Measurements from ENCODE around the gene EFCAB5. TPM values are rescaled to one million over a fixed set of nuclear protein-coding genes. Genes with fewer than 3 reads are reported as not detected.

EFCAB5 gene
- total and polyA plus RNA-seq, 2 of the 8 experiments (the other 6 are each of a cell fraction or from before 2014, with no cell fraction given), result 0.05 to 0.34 TPM

- Histone ChIP-seq H3K56ac (replicated peaks; ENCODE audit: insufficient read length, low read depth, low read length) (no peak overlapping the region), H3K14ac (ENCODE audit: insufficient read length) (no peak overlapping the region), H2BK20ac (ENCODE audit: low read length) (no peak overlapping the region), H3K4me2 (ENCODE audit: insufficient read depth in 1 of 2, low read depth in 2 of 2, low read length in 2 of 2) (no peak overlapping the region), H4K91ac (replicated peaks; ENCODE audit: insufficient read length, low read length) (no peak overlapping the region), H3K9me3 (ENCODE audit: insufficient read depth in 2 of 2, low read depth in 1 of 2, low read length in 1 of 2) (no peaks in the 10 kb centered on the region), H2AK5ac (ENCODE audit: low read depth, low read length) (no peak overlapping the region), H3K4me1 (replicated peaks in 1 of 4; ENCODE audit: control insufficient read depth in 3 of 4, insufficient read depth in 4 of 4, low read length in 3 of 4) (no peaks in the 10 kb centered on the region), H3K23ac (ENCODE audit: insufficient read length) (no peak overlapping the region), H2BK120ac (replicated peaks; ENCODE audit: low read depth, low read length) (no peak overlapping the region), H3K79me2 (ENCODE audit: control insufficient read depth in 1 of 2, insufficient read depth in 2 of 2, low read length in 2 of 2) (peaks cover 0 to 31% of the 10 kb centered on the region in 2 experiments; a peak in 2 of 4 replicates), H3K27ac (ENCODE audit: low read depth, low read length) (no peak overlapping the region), H3K27me3 (replicated peaks in 1 of 4; ENCODE audit: control insufficient read depth in 3 of 4, extremely low read depth in 1 of 4, insufficient read depth in 3 of 4, low read length in 3 of 4) (no peaks in the 10 kb centered on the region), H2BK5ac (ENCODE audit: low read depth, low read length) (no peak overlapping the region), H2BK15ac (ENCODE audit: low read length) (no peak overlapping the region), H3K79me1 (ENCODE audit: low read depth, low read length) (peaks cover 3% of the 10 kb centered on the region; the same call in 1 of the 2 replicates), H2BK12ac (ENCODE audit: low read depth, low read length) (no peak overlapping the region), H2AFZ (ENCODE audit: low read length) (no peak overlapping the region), H4K20me1 (replicated peaks in 1 of 2; ENCODE audit: control insufficient read depth in 1 of 2, insufficient read depth in 2 of 2, low read length in 2 of 2) (no peaks in the 10 kb centered on the region), H3K4ac (replicated peaks; ENCODE audit: insufficient read length, low read depth, low read length) (no peak overlapping the region), H4K5ac (ENCODE audit: insufficient read length, low read depth, low read length) (no peak overlapping the region), H3K4me3 (ENCODE audit: extremely low read depth in 1 of 4, insufficient read depth in 2 of 4, low read depth in 3 of 4, low read length in 4 of 4) (no peak overlapping the region), H3K36me3 (ENCODE audit: control insufficient read depth in 2 of 4, insufficient read depth in 4 of 4, low read length in 3 of 4) (no peaks in the 10 kb centered on the region; a peak in 1 of 8 replicates), H3K23me2 (ENCODE audit: low read depth, low read length) (no peaks in the 10 kb centered on the region), H3K18ac (ENCODE audit: extremely low read depth, low read length) (no peak overlapping the region), H4K8ac (ENCODE audit: extremely low read depth, insufficient read depth, low read length) (no peak overlapping the region), H3K9ac (replicated peaks in 1 of 4; ENCODE audit: extremely low read depth in 1 of 4, low read depth in 3 of 4, low read length in 3 of 4) (no peak overlapping the region)
- POLR2A ChIA-PET (ENCODE audit: partially characterized antibody), result interaction anchor here (0.7 to 1.1 kb wide), 5 partner anchors 10 to 154 kb away, joined by 3 to 6 read pairs (median 4); no protein-coding TSS in a partner anchor
- FAIRE-seq (no peak), DNase-seq (ENCODE audit: low read depth in 1 of 2, low spot score in 2 of 2) (no peak)
- 96% methylated on average over 4 of the region's 4 CpGs; no CpG with 5 or more reads in 1 of the 2 experiments for WGBS, 2 experiments (ENCODE audit: extremely low coverage in 1 of 2, insufficient coverage in 1 of 2, insufficient read length in 1 of 2, insufficient replicate concordance in 2 of 2, low coverage in 1 of 2, low lambda C conversion rate in 2 of 2, missing lambda C conversion rate in 1 of 2)
- CTCF ChIA-PET (ENCODE audit: partially characterized antibody), result interaction anchor here (0.6 kb wide), 1 partner anchor 1025 kb away, joined by 3 read pairs; no protein-coding TSS in a partner anchor
- TF ChIP-seq SUZ12 (IDR thresholded peaks at IDR 0.05; ENCODE audit: low read length) (no peak), JUN (IDR thresholded peaks at IDR 0.05; ENCODE audit: low read depth, low read length) (no peak), CBX8 (IDR thresholded peaks at IDR 0.05; ENCODE audit: borderline replicate concordance, low read depth, low read length) (no peak), JUND (IDR thresholded peaks at IDR 0.05; ENCODE audit: low read length) (no peak), TBP (IDR thresholded peaks at IDR 0.05; ENCODE audit: low read depth, low read length) (no peak), CHD2 (IDR thresholded peaks at IDR 0.05; ENCODE audit: low read length) (no peak)
Measured at GRCh38 chr17:30151471-30151870, 210.0 kb downstream of the EFCAB5 start.
